Lung (tissue), 12 donors: ENCODE measurements around the gene PTP4A2. TPM values are rescaled to one million over a fixed set of nuclear protein-coding genes. Genes with fewer than 3 reads are reported as not detected.
A peak's percentile ranks its signal among the peaks of the same experiment; 100 is the strongest.

Experiments used
- ATAC-seq: fragments of 200-7000 bp; cut with Tn5 transposase; one replicate; pipeline ENCODE4 v1.9.1; 2020; ENCODE audit warnings: moderate number of reproducible peaks; ENCODE audit not compliant: insufficient read depth, low FRiP score
- DNase-seq, 3 donors: peaks; one replicate each; pipeline ENCODE4 v3.0.0-alpha.2; 2013 to 2017
- H3K27ac ChIP-seq, 2 donors: one replicate each; pipeline ENCODE4 v1.5.1; 2013; ENCODE audit warnings: mild to moderate bottlenecking in 2 of 2, moderate library complexity in 2 of 2, control low read depth in 1 of 2, inconsistent platforms in 1 of 2, low read depth in 1 of 2, low read length in 1 of 2
- H3K27me3 ChIP-seq, 3 donors: one replicate each; pipeline ENCODE4 v1.5.1; 2013; ENCODE audit warnings: low read length in 2 of 3; ENCODE audit not compliant: control insufficient read depth in 3 of 3, insufficient read depth in 3 of 3
- H3K36me3 ChIP-seq, 4 donors: one replicate each; pipeline ENCODE4 v1.5.1; 2013; ENCODE audit warnings: low read length in 4 of 4, mild to moderate bottlenecking in 1 of 4, moderate library complexity in 1 of 4; ENCODE audit not compliant: control insufficient read depth in 4 of 4, insufficient read depth in 4 of 4
- H3K4me1 ChIP-seq, 5 donors: one replicate each; pipeline ENCODE4 v1.5.1; 2013; ENCODE audit warnings: low read length in 5 of 5, mild to moderate bottlenecking in 2 of 5, moderate library complexity in 1 of 5; ENCODE audit not compliant: control insufficient read depth in 5 of 5, insufficient read depth in 5 of 5
- H3K4me3 ChIP-seq: one replicate; pipeline ENCODE4 v1.5.1; 2013; ENCODE audit warnings: mild to moderate bottlenecking, control low read depth, moderate library complexity
- H3K9ac ChIP-seq, 2 donors: one replicate each; pipeline ENCODE4 v1.5.1; 2013; ENCODE audit warnings: low read length in 2 of 2, control low read depth in 1 of 2; ENCODE audit not compliant: insufficient read depth in 1 of 2
- H3K9me3 ChIP-seq, 4 donors: one replicate each; pipeline ENCODE4 v1.5.1; 2013; ENCODE audit warnings: low read length in 3 of 4, mild to moderate bottlenecking in 1 of 4, moderate library complexity in 1 of 4; ENCODE audit not compliant: control insufficient read depth in 4 of 4, insufficient read depth in 3 of 4
- WGBS, 2 donors: extraction: QIAGEN DNeasy Blood & Tissue Kit; methylation state at CpG; one replicate each; pipeline ENCODE4 v1.1.7; 2013; 5-methylcytosine and 5-hydroxymethylcytosine counted together
- polyA plus RNA-seq, 2 donors: library from polyadenylated mRNA; stranded (reverse); fragments of 200-250 nt; gene quantifications; one replicate each; pipeline ENCODE4 v1.2.1, GENCODE V29; 2013
- total RNA-seq, 2 donors: library from RNA; depleted of rRNA in 1 of 2; stranded (reverse); fragments of >200 nt in 1 of 2; gene quantifications; one replicate each; pipeline ENCODE4 v1.2.1, GENCODE V29; 2014 to 2021
- TF ChIP-seq, protein P1 (sequence below): IDR thresholded peaks from 2 replicates; pipeline ENCODE4 v1.5.1; 2012; ENCODE audit warnings: mild to moderate bottlenecking; ENCODE audit errors: control extremely low read depth, extremely low read depth
- donor health status: control.
- donor health status: control.
- donor health status: Bipolar disorder and iron deficiency.
- donor health status: healthy.
- donor health status: DM: yes; HTN: yes; CAD: no.

The PTP4A2 gene
- total and polyA plus RNA-seq, 4 donors = 90.4 to 274 (median 163) TPM

DNA sequence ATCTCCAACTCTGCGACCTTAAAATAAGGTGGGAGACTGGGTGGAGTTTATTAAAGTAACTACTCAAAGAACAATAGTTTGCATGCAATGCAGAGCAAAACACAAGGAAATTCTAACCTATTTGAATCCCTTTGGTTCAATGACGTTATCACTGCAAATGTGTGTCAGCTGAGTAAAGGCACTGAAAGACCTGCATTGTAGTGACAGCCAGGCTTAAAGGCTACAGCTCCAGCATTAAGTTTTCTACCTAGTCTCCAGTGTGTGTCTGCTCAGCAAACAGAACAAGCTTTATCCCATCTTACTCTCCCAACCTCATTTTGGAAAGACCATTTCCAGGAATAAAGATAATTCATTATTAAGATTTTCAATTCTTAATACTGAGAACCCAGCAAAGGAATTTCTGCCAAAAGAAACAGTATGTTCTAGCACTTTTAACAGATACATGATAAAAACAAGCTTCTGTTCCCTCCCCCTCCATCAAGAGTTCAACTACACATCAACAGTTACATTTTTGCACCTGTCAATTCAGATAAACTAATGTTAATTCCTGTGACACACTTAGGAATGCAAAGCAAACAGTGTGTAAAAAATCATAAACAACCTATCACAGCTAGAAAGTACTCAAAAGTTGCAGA, 14.2 kb downstream of the PTP4A2 start:
- DNase-seq (no peak), ATAC-seq (no peak)
- Histone ChIP-seq H3K36me3 (peaks cover 0 to 2% (median 0%) of the 10 kb centered on the region in 4 donors), H3K4me3 (no peak overlapping the region), H3K9ac (peak overlapping the region in 1 of 2 donors; percentile 19), H3K4me1 (peaks cover 10 to 37% (median 22%) of the 10 kb centered on the region in 5 donors), H3K27ac (no peak overlapping the region), H3K27me3 (no peaks in the 10 kb centered on the region), H3K9me3 (no peaks in the 10 kb centered on the region)
- TF ChIP-seq, protein P1, sequence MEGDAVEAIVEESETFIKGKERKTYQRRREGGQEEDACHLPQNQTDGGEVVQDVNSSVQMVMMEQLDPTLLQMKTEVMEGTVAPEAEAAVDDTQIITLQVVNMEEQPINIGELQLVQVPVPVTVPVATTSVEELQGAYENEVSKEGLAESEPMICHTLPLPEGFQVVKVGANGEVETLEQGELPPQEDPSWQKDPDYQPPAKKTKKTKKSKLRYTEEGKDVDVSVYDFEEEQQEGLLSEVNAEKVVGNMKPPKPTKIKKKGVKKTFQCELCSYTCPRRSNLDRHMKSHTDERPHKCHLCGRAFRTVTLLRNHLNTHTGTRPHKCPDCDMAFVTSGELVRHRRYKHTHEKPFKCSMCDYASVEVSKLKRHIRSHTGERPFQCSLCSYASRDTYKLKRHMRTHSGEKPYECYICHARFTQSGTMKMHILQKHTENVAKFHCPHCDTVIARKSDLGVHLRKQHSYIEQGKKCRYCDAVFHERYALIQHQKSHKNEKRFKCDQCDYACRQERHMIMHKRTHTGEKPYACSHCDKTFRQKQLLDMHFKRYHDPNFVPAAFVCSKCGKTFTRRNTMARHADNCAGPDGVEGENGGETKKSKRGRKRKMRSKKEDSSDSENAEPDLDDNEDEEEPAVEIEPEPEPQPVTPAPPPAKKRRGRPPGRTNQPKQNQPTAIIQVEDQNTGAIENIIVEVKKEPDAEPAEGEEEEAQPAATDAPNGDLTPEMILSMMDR = no peak
- 61 to 83% methylated on average over 2 of the region's 2 CpGs for WGBS, 2 donors

DNA sequence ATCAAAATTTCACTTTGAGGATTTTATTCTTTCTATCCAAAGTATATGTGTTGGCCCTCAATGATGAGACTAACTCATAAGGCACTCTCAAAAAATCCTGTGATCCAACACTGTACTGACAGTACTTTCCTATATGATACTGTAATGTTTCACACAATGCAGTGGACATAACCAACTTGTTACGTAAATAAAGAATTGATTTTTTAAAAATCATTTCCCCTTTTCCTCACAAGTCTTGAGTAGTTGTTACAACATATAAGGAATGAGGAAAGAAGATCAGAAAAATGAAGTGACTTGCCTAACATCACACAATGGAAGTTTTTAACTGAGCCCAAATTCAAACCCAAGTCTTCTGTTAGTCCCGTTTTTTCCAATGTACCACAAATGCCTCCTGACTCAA, 17.2 kb downstream of the PTP4A2 start:
- Histone ChIP-seq H3K4me3 (no peak overlapping the region), H3K27me3 (no peaks in the 10 kb centered on the region), H3K4me1 (peaks cover 8 to 21% (median 9%) of the 10 kb centered on the region in 5 donors), H3K27ac (no peak overlapping the region), H3K9me3 (no peaks in the 10 kb centered on the region), H3K36me3 (peaks cover 3 to 14% (median 7%) of the 10 kb centered on the region in 4 donors), H3K9ac (peak overlapping the region in 1 of 2 donors; percentile 34)
- ATAC-seq = no peak
- no peak for DNase-seq
- TF ChIP-seq, protein P1 = no peak
- 16 to 40% methylated on average over 2 of the region's 2 CpGs for WGBS, 2 donors

DNA sequence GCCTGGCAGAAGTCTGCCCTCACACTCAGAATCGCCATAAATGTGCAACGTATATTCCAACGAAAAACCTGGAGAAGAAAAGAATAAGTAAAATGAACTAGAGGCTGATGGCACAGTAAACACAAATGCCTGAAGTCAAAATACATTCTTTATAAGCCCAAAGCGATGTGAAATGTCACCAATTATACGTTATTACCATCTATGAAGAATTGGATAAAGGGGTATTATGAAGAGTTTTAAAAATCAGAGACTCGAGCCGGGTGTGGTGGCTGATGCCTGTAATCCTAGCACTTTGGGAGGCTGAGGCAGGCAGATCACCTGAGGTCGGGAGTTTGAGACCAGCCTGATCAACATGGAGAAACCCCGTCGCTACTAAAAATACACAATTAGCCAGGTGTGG, 18.6 kb downstream of the PTP4A2 start:
- H3K4me3 ChIP-seq = no peak overlapping the region
- H3K27ac ChIP-seq = no peak overlapping the region
- 91 to 96% methylated on average over 10 of the region's 10 CpGs for WGBS, 2 donors
- DNase-seq (no peak), ATAC-seq (no peak)
- H3K36me3 ChIP-seq = peaks cover 7 to 18% (median 11%) of the 10 kb centered on the region in 4 donors
- no peaks in the 10 kb centered on the region for H3K27me3 ChIP-seq
- H3K9ac ChIP-seq = no peak overlapping the region
- peaks cover 6 to 21% (median 8%) of the 10 kb centered on the region in 5 donors for H3K4me1 ChIP-seq
- TF ChIP-seq, protein P1 = no peak
- H3K9me3 ChIP-seq = no peaks in the 10 kb centered on the region
